ENCODE data around the gene CCR6.
"Not testable (repeated sequence)": the region's sequence is repeated elsewhere in the genome, so short reads cannot be mapped to it uniquely, and the experiment has no call there.

Gene CCR6

DNA sequence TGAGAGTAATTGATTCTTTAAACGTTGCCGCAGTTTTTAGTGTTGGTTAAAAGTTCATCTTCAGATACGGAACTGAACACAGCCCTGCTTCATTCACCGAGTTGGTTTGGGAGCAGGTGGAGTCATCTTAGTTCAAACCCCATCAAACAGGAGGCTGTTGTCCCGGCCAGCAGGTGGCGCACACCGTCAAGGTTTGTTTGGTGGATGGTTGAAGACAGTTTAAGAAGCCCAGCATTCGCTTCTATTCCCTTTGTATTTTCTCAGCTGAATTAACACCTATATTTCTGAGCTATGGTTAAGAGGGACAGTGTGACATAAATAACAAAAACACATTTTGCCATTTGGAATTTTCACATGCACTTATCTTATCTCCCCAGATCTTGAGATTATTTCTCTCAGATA lies 60.0 kb downstream of the CCR6 start:
- not testable (repeated sequence) for H3K4me3 ChIP-seq (ENCODE audit: insufficient read depth, low read depth, low read length); H3K9me3 ChIP-seq (ENCODE audit: control insufficient read depth, low read length); H3K36me3 ChIP-seq (ENCODE audit: control insufficient read depth, insufficient read depth, low read length); H3K4me1 ChIP-seq (ENCODE audit: control insufficient read depth, insufficient read depth, low read length); H3K27ac ChIP-seq (ENCODE audit: insufficient read depth, low read depth, low read length, poor library complexity, severe bottlenecking); H3K27me3 ChIP-seq (ENCODE audit: control insufficient read depth, insufficient read depth, low read length, poor library complexity, severe bottlenecking)
- WGBS, 2 experiments: 20% methylated on average over 2 of the region's 8 CpGs; no CpG with 5 or more reads in 1 of the 2 experiments

DNA sequence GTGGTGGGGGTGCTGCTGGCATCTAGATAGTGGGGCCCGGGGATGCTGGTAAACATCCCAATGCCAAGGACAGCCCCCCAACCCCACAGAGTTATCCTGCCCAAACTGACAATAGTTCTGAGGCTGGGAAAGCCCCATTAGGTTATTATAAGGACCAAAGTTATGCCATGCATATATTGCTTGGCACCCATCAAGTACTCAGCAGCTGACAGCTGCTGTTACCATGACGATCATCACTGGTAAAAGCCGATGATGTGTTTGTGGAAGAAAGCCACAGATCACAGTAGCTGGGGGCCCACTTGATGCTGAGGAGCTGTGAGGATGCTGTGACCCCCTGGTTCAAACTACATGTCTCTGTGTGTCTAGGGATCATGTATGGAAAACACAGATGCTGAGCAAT lies 62.2 kb downstream of the CCR6 start:
- not testable (repeated sequence) for H3K27me3 ChIP-seq (ENCODE audit: control insufficient read depth, insufficient read depth, low read length, poor library complexity, severe bottlenecking)

DNA sequence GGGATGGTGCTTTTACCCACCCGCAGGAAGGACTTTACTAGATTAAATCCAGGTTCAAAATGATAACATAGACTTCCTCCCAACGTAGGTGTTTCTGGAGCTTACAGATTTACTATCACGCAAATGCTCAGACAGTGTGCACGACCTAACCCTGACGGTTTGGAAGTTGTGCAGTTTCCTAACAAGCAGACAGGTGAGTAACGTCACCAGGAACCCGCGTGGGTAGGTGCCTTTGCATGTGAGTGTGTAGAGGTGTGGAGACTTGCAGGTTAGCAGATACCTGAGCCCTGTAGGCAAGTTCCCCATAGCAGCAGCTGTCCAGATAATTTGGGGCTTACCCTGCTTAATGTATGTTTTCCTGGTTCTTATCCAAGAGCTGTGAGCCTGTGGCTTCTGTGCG lies 64.4 kb downstream of the CCR6 start:
- H3K9me3 ChIP-seq (ENCODE audit: control insufficient read depth, low read length); H3K4me1 ChIP-seq (ENCODE audit: control insufficient read depth, insufficient read depth, low read length); H3K27ac ChIP-seq (ENCODE audit: insufficient read depth, low read depth, low read length, poor library complexity, severe bottlenecking); H3K4me3 ChIP-seq (ENCODE audit: insufficient read depth, low read depth, low read length); H3K27me3 ChIP-seq (ENCODE audit: control insufficient read depth, insufficient read depth, low read length, poor library complexity, severe bottlenecking); H3K36me3 ChIP-seq (ENCODE audit: control insufficient read depth, insufficient read depth, low read length): not testable (repeated sequence)
- WGBS, 2 experiments: 85 to 88% methylated on average over 9 of the region's 9 CpGs

More for the DNA sequence above, 62.2 kb downstream of the CCR6 start:
- H3K36me3 ChIP-seq (ENCODE audit: control insufficient read depth, insufficient read depth, low read length); H3K27ac ChIP-seq (ENCODE audit: insufficient read depth, low read depth, low read length, poor library complexity, severe bottlenecking); H3K9me3 ChIP-seq (ENCODE audit: control insufficient read depth, low read length); H3K4me1 ChIP-seq (ENCODE audit: control insufficient read depth, insufficient read depth, low read length); H3K4me3 ChIP-seq (ENCODE audit: insufficient read depth, low read depth, low read length): not testable (repeated sequence)
- 93 to 96% methylated on average over 3 of the region's 3 CpGs for WGBS, 2 experiments
